MM.1S (cell line): ENCODE measurements around the gene CA10.

ENCODE experiments used
- DNase-seq: peaks from one replicate; pipeline ENCODE4 v3.0.0-alpha.2; 2015
- H2AFZ ChIP-seq: fragments of 300-600 bp; sonication (generic); 2 replicates; pipeline ENCODE4 v1.6.0; 2016; ENCODE audit warnings: antibody characterized with exemption, low read length
- H3F3A ChIP-seq: fragments of 300-600 bp; sonication (generic); 2 replicates; pipeline ENCODE4 v1.6.1; 2016; ENCODE audit warnings: mild to moderate bottlenecking, antibody characterized with exemption, low read length, moderate library complexity, mixed read lengths; ENCODE audit not compliant: insufficient read depth
- H3K27ac ChIP-seq: fragments of 300-600 bp; sonication (generic); 2 replicates; pipeline ENCODE4 v1.5.1; 2016; ENCODE audit warnings: mild to moderate bottlenecking, low read length
- H3K27me3 ChIP-seq: fragments of 300-600 bp; sonication (generic); replicated peaks from 2 replicates; pipeline ENCODE4 v1.6.0; 2016; ENCODE audit warnings: low read length; ENCODE audit not compliant: insufficient read depth
- H3K36me3 ChIP-seq: fragments of 300-600 bp; sonication (generic); replicated peaks from 2 replicates; pipeline ENCODE4 v1.6.1; 2016; ENCODE audit warnings: mild to moderate bottlenecking, low read length, mixed read lengths; ENCODE audit not compliant: insufficient read depth
- H3K4me1 ChIP-seq: fragments of 300-600 bp; sonication (generic); 2 replicates; pipeline ENCODE4 v1.6.1; 2016; ENCODE audit warnings: low read length, mixed read lengths
- H3K4me2 ChIP-seq: fragments of 300-600 bp; sonication (generic); 2 replicates; pipeline ENCODE4 v1.6.0; 2016; ENCODE audit warnings: low read depth, low read length
- H3K4me3 ChIP-seq: fragments of 300-600 bp; sonication (generic); 2 replicates; pipeline ENCODE4 v1.5.1; 2016; ENCODE audit warnings: low read length, mixed read lengths
- H3K79me2 ChIP-seq: fragments of 300-600 bp; sonication (generic); 2 replicates; pipeline ENCODE4 v1.6.1; 2016; ENCODE audit warnings: mixed run types, low read length, mixed read lengths
- H3K9ac ChIP-seq: fragments of 300-600 bp; sonication (generic); 2 replicates; pipeline ENCODE4 v1.6.1; 2016; ENCODE audit warnings: low read length, mixed read lengths
- H3K9me2 ChIP-seq: fragments of 300-600 bp; sonication (generic); replicated peaks from 2 replicates; pipeline ENCODE4 v1.6.1; 2016; ENCODE audit warnings: mild to moderate bottlenecking, low read length, mixed read lengths; ENCODE audit not compliant: insufficient read depth
- H3K9me3 ChIP-seq: fragments of 300-600 bp; sonication (generic); replicated peaks from 2 replicates; pipeline ENCODE4 v1.6.1; 2016; ENCODE audit warnings: mild to moderate bottlenecking, low read length, mixed read lengths; ENCODE audit not compliant: insufficient read depth
- H4K20me1 ChIP-seq: fragments of 300-600 bp; sonication (generic); 2 replicates; pipeline ENCODE4 v1.6.1; 2016; ENCODE audit warnings: mild to moderate bottlenecking, low read length, moderate library complexity, mixed read lengths; ENCODE audit not compliant: insufficient read depth
- CTCF ChIP-seq: fragments of 300-600 bp; sonication (generic); IDR thresholded peaks from 2 replicates; pipeline ENCODE4 v1.5.1; 2016; ENCODE audit warnings: antibody characterized with exemption, low read length, mixed read lengths
- EZH2 ChIP-seq: fragments of 300-600 bp; sonication (generic); optimal IDR thresholded peaks from 2 replicates; pipeline ENCODE3; 2017; ENCODE audit warnings: low read depth, mild to moderate bottlenecking, antibody characterized with exemption, low read length, mixed read lengths
- EZH2phosphoT487 ChIP-seq: fragments of 300-600 bp; sonication (generic); IDR thresholded peaks from 2 replicates; pipeline ENCODE4 v1.6.1; 2018; ENCODE audit warnings: antibody characterized with exemption, low read length

Gene CA10

GRCh38 chr17:51652529-51652928 is 506.0 kb downstream of the CA10 start:
- Histone ChIP-seq H3K9me3 (no peaks in the 10 kb centered on the region), H2AFZ (no peak overlapping the region), H3K36me3 (no peaks in the 10 kb centered on the region), H3K4me2 (no peak overlapping the region), H3K79me2 (no peaks in the 10 kb centered on the region), H3K27ac (no peak overlapping the region), H3K9me2 (no peaks in the 10 kb centered on the region), H3K4me1 (peaks cover 10% of the 10 kb centered on the region; the same call in 1 of the 2 replicates), H3F3A (no peaks in the 10 kb centered on the region), H3K4me3 (no peak overlapping the region), H4K20me1 (no peaks in the 10 kb centered on the region), H3K27me3 (no peaks in the 10 kb centered on the region), H3K9ac (no peak overlapping the region)
- TF ChIP-seq EZH2 (no peak), CTCF (no peak), EZH2phosphoT487 (no peak)
- DNase-seq, result no peak

- no peaks in the 10 kb centered on the region for H3K9me2 ChIP-seq
- H3K9me3 ChIP-seq, result no peaks in the 10 kb centered on the region
- H3K9ac ChIP-seq, result no peak overlapping the region
- TF ChIP-seq EZH2, result no peak
- no peak for TF ChIP-seq EZH2phosphoT487
- TF ChIP-seq CTCF, result no peak
- H3K4me2 ChIP-seq, result no peak overlapping the region
- H3K4me3 ChIP-seq, result no peak overlapping the region
- H3K27ac ChIP-seq, result no peak overlapping the region
- no peaks in the 10 kb centered on the region for H3K27me3 ChIP-seq
- no peaks in the 10 kb centered on the region for H3K79me2 ChIP-seq
- no peak for DNase-seq
- H3K4me1 ChIP-seq, result peaks cover 3% of the 10 kb centered on the region; the same call in 1 of the 2 replicates
- H4K20me1 ChIP-seq, result no peaks in the 10 kb centered on the region
- no peak overlapping the region for H2AFZ ChIP-seq
- H3K36me3 ChIP-seq, result no peaks in the 10 kb centered on the region
- no peaks in the 10 kb centered on the region for H3F3A ChIP-seq
Measured at GRCh38 chr17:51651513-51652298, 506.8 kb downstream of the CA10 start.

- Histone ChIP-seq H4K20me1 (no peaks in the 10 kb centered on the region), H3K36me3 (no peaks in the 10 kb centered on the region), H3K27me3 (no peaks in the 10 kb centered on the region), H3K79me2 (no peaks in the 10 kb centered on the region), H3K4me2 (no peak overlapping the region), H3K9ac (no peak overlapping the region), H3F3A (no peaks in the 10 kb centered on the region), H2AFZ (no peak overlapping the region), H3K4me1 (no peaks in the 10 kb centered on the region), H3K9me2 (no peaks in the 10 kb centered on the region), H3K9me3 (no peaks in the 10 kb centered on the region), H3K27ac (no peak overlapping the region), H3K4me3 (no peak overlapping the region)
- no peak for DNase-seq
- TF ChIP-seq EZH2 (no peak), EZH2phosphoT487 (no peak), CTCF (no peak)
Measured at GRCh38 chr17:51650772-51651171, 507.7 kb downstream of the CA10 start.
